H1 (cell line): ENCODE data around the gene NFKBIE. TPM values are rescaled to one million over a fixed set of nuclear protein-coding genes. Genes with fewer than 3 reads are reported as not detected.

Source experiments
- BACH1 ChIP-seq: IDR thresholded peaks from 2 replicates; pipeline ENCODE4 v1.6.1; 2012; ENCODE audit warnings: low read length, improper control_type of control experiment
- CBX8 ChIP-seq: fragments of 300-800, 300-1000 bp; sonication (generic); IDR thresholded peaks from 2 replicates; pipeline ENCODE4 v1.7.1; 2016; ENCODE audit warnings: low read depth, low read length, borderline replicate concordance
- CEBPB ChIP-seq: IDR thresholded peaks from 2 replicates; pipeline ENCODE4 v1.6.1; 2012; ENCODE audit warnings: low read depth, low read length
- CREB1 ChIP-seq: IDR thresholded peaks from 2 replicates; pipeline ENCODE4 v1.6.1; 2012; ENCODE audit warnings: inconsistent platforms
- EP300 ChIP-seq, 2 experiments: IDR thresholded peaks; 1 replicate in 1 of 2; 2 replicates in 1 of 2; pipeline ENCODE4 v1.6.1; 2011 to 2012; ENCODE audit warnings: low read depth in 2 of 2, low read length in 2 of 2, mild to moderate bottlenecking in 2 of 2, borderline replicate concordance in 1 of 2, inconsistent platforms in 1 of 2, moderate library complexity in 1 of 2
- HDAC6 ChIP-seq: IDR thresholded peaks from one replicate; pipeline ENCODE4 v1.7.1; 2012; ENCODE audit warnings: low read depth, mild to moderate bottlenecking, inconsistent platforms, low read length, moderate library complexity
- SP2 ChIP-seq: IDR thresholded peaks from 2 replicates; pipeline ENCODE4 v1.6.1; 2012; ENCODE audit warnings: mild to moderate bottlenecking, low read length, inconsistent platforms
- polyA plus RNA-seq, 7 experiments: library from polyadenylated mRNA; depleted of rRNA in 3 of 7; stranded (reverse) in 5 of 7; unstranded in 2 of 7; fragments of >200 nt in 5 of 7; fragments of 200-250 nt in 2 of 7; gene quantifications; 1 replicate in 5 of 7; 2 replicates in 1 of 7; 4 replicates in 1 of 7; pipeline versions ENCODE4 v1.2.1 to v1.2.3, GENCODE V29; 2011 to 2013; ENCODE audit warnings: missing spikeins in 2 of 7, mixed read lengths in 2 of 7
- total RNA-seq: library from RNA; stranded (reverse); fragmentation: NEBNext Ultra II Directional; extraction: Animal tissue kit (Norgen Biotek cat#: 25700); gene quantifications from 2 replicates; pipeline ENCODE4 v1.2.1, GENCODE V29; 2021
- TF ChIP-seq, protein P1 (sequence below): IDR thresholded peaks from 2 replicates; pipeline ENCODE4 v1.6.1; 2011; ENCODE audit warnings: low read length, improper control_type of control experiment
- TF ChIP-seq, protein P2 (sequence below): IDR thresholded peaks from 2 replicates; pipeline ENCODE4 v1.6.1; 2011; ENCODE audit warnings: low read depth, mild to moderate bottlenecking, low read length; ENCODE audit not compliant: insufficient read depth

The NFKBIE gene
- total and polyA plus RNA-seq, 2 of the 8 experiments (the other 6 are each of a cell fraction or from before 2014, with no cell fraction given) = 13.5 to 19.2 TPM

DNA sequence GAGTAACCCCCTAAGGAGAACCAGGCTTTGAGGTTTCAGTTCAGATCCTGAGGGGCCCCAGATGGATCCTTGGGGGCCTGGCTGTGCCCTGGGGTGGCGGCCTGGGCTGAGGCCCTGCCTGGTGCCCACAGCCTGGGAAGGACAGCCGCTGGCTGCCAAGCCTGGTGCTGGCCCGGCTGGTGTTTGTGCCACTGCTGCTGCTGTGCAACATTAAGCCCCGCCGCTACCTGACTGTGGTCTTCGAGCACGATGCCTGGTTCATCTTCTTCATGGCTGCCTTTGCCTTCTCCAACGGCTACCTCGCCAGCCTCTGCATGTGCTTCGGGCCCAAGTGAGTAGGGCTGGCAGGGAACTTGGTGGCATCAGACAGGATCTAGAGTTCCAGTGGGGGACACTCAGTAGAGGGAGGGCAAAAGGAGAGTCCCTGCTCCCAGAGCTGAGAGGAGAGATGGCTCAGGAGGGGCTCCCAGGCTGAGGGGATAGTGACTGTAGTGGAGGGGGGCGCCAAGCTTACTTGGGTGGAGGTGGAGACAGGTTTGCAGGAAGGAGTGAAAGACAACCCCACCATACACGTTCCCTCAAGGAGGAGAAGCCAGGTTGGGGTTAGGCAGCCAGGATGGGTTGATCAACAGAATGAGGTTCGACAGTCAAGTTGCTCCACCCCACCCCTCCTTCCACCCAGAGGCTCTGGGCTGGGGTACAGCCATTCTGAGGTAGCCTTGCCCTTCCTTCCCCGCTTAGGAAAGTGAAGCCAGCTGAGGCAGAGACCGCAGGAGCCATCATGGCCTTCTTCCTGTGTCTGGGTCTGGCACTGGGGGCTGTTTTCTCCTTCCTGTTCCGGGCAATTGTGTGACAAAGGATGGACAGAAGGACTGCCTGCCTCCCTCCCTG, 32.4 kb downstream of the NFKBIE start (continued):
- TF ChIP-seq HDAC6 (no peak), CREB1 (no peak), BACH1 (no peak), CEBPB (no peak), CBX8 (no peak), EP300 (IDR thresholded peaks at IDR 0.05; ENCODE audit: borderline replicate concordance in 1 of 2, low read depth in 2 of 2, low read length in 2 of 2) (no peak), SP2 (no peak)
- TF ChIP-seq, protein P1, sequence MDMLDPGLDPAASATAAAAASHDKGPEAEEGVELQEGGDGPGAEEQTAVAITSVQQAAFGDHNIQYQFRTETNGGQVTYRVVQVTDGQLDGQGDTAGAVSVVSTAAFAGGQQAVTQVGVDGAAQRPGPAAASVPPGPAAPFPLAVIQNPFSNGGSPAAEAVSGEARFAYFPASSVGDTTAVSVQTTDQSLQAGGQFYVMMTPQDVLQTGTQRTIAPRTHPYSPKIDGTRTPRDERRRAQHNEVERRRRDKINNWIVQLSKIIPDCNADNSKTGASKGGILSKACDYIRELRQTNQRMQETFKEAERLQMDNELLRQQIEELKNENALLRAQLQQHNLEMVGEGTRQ = no peak
- TF ChIP-seq, protein P2, sequence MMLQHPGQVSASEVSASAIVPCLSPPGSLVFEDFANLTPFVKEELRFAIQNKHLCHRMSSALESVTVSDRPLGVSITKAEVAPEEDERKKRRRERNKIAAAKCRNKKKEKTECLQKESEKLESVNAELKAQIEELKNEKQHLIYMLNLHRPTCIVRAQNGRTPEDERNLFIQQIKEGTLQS = no peak
